ENCODE results near the gene CCDC116.
"Not testable (repeated sequence)": the region's sequence is repeated elsewhere in the genome, so short reads cannot be mapped to it uniquely, and the experiment has no call there.

CCDC116 gene

DNA sequence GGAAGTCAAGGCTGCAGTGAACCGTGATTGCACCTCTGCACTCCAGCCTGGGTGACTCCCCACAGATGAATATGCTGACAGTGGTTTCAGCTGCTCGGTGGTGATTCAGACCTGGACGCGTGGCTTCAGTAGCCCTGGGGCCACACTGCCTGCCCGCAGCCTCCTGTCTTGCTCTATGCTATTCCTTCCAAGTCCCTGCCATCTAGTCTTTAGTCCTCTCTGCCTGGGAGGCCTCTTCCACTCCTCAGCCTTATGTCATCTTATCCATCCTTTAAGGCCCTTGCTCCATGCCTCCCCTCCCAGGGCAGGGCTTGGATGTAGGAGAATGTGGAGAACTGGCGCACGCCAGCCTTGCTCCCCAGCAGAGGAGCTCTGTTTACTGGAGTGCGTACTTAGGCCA is 25.8 kb upstream of the CCDC116 start:
- Histone ChIP-seq H3K27ac (no peak overlapping the region), H3K4me1 (ENCODE audit: low read depth, poor library complexity, severe bottlenecking) (no peaks in the 10 kb centered on the region), H3K36me3 (ENCODE audit: insufficient read depth) (no peaks in the 10 kb centered on the region), H3K79me2 (ENCODE audit: insufficient read depth, low read depth) (peaks cover 78% of the 10 kb centered on the region), H2AFZ (ENCODE audit: low read depth) (no peak overlapping the region), H3K27me3 (ENCODE audit: insufficient read depth, low read depth) (no peaks in the 10 kb centered on the region), H4K20me1 (ENCODE audit: insufficient read depth) (no peaks in the 10 kb centered on the region), H3K9ac (no peak overlapping the region), H3K4me2 (no peak overlapping the region), H3K4me3 (IDR thresholded peaks at IDR 0.05; ENCODE audit: insufficient read depth, low read depth, low read length) (no peak overlapping the region)
- TF ChIP-seq, protein P1, sequence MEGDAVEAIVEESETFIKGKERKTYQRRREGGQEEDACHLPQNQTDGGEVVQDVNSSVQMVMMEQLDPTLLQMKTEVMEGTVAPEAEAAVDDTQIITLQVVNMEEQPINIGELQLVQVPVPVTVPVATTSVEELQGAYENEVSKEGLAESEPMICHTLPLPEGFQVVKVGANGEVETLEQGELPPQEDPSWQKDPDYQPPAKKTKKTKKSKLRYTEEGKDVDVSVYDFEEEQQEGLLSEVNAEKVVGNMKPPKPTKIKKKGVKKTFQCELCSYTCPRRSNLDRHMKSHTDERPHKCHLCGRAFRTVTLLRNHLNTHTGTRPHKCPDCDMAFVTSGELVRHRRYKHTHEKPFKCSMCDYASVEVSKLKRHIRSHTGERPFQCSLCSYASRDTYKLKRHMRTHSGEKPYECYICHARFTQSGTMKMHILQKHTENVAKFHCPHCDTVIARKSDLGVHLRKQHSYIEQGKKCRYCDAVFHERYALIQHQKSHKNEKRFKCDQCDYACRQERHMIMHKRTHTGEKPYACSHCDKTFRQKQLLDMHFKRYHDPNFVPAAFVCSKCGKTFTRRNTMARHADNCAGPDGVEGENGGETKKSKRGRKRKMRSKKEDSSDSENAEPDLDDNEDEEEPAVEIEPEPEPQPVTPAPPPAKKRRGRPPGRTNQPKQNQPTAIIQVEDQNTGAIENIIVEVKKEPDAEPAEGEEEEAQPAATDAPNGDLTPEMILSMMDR (conservative IDR thresholded peaks at IDR 0.05; ENCODE audit: low read depth, low read length), result no peak

DNA sequence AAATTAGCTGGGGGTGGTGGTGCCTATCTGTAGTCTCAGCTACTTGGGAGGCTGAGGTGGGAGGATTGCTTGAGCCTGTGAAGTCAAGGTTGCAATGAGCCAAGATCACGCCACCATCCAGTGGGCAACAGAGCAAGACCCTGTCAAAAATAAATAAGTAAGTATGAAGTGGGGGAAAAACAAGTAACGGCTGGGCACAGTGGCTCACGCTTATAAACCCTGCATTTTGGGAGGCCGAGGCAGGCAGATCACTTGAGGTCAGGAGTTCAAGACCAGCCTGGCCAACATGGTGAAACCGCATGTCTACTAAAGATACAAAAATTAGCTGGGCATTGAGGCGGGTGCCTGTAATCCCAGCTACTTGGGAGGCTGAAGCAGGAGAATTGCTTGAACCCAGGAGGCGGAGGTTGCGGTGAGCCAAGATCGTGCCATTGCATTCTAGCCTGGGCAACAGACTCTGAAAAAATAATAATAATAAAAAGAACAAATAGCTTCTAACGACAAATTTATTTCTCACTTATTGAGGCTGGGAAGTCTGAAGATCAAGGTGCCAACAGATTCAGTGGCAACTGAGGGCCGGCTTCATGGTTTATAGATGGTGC is 22.9 kb upstream of the CCDC116 start:
- peaks cover 61% of the 10 kb centered on the region for H3K79me2 ChIP-seq (ENCODE audit: insufficient read depth, low read depth)
- not testable (repeated sequence) for H3K4me2 ChIP-seq; H3K9ac ChIP-seq; H3K4me3 ChIP-seq (IDR thresholded peaks at IDR 0.05; ENCODE audit: insufficient read depth, low read depth, low read length); H3K27ac ChIP-seq; H4K20me1 ChIP-seq (ENCODE audit: insufficient read depth); H3K4me1 ChIP-seq (ENCODE audit: low read depth, poor library complexity, severe bottlenecking); H2AFZ ChIP-seq (ENCODE audit: low read depth); H3K27me3 ChIP-seq (ENCODE audit: insufficient read depth, low read depth); H3K36me3 ChIP-seq (ENCODE audit: insufficient read depth)

DNA sequence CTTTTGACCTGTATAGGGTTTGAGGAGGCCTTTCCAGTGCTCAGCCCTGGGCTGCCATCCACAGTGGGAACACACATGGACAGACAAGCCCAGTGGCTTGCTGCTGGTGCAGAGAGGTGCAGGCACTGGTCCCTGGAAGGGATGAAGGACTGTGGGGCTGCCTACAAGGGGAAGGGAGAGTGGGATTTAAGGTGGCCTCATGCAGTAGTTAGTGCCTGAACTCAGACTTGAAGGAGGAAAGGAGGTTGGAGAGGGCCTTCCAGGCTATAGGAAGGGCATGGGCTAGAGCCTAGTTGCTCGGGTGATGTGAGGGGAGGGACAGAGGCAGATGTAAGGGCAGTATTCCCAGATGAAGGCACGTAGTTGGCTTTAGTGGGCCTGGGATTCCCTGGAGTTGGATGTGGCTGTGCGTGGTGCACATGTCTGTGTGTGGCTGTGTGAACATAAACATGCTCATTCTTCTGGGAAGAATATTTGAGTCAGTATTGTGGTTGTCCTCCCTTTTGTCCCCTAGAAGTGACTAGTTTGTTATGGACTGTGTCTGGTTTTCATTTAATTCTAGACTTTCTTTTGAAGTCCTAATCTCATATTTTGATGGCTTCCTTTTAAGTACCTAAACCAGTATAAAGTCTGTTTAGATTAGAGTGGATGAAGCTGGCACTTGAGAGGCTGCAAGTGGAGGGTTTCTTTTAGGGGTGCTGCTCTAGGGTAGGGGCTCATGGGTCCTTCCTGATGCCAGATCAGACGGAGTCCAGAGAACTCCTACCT is 21.2 kb upstream of the CCDC116 start:
- TF ChIP-seq, protein P1 (conservative IDR thresholded peaks at IDR 0.05; ENCODE audit: low read depth, low read length), result no peak
- Histone ChIP-seq H2AFZ (ENCODE audit: low read depth) (no peak overlapping the region), H3K4me1 (ENCODE audit: low read depth, poor library complexity, severe bottlenecking) (no peaks in the 10 kb centered on the region), H3K27ac (no peak overlapping the region), H4K20me1 (ENCODE audit: insufficient read depth) (no peaks in the 10 kb centered on the region), H3K4me2 (no peak overlapping the region), H3K4me3 (IDR thresholded peaks at IDR 0.05; ENCODE audit: insufficient read depth, low read depth, low read length) (no peak overlapping the region), H3K27me3 (ENCODE audit: insufficient read depth, low read depth) (no peaks in the 10 kb centered on the region), H3K9ac (no peak overlapping the region), H3K79me2 (ENCODE audit: insufficient read depth, low read depth) (peaks cover 52% of the 10 kb centered on the region), H3K36me3 (ENCODE audit: insufficient read depth) (peaks cover 7% of the 10 kb centered on the region; the same call in 1 of the 2 replicates)

DNA sequence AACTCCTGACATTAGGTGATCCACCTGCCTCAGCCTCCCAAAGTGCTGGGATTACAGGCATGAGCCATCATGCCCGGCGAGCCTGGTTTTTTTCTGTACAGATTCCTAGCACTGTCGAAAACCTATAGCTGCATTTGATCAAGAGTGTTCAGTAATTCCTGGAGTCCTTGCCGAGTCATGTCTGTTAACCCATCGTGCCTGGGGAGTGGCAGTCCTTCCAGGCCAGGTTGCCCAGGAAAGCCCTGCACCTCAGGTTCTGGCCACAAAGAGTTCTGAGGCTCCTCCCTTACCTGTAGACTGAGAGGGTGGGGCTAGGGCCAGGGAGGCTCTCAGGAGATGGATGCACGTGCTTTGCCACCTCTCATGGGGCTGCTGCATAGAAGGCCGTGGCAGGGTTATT is 19.7 kb upstream of the CCDC116 start:
- TF ChIP-seq, protein P1 (conservative IDR thresholded peaks at IDR 0.05; ENCODE audit: low read depth, low read length), result no peak
- Histone ChIP-seq H3K4me1 (ENCODE audit: low read depth, poor library complexity, severe bottlenecking) (no peaks in the 10 kb centered on the region), H3K27ac (no peak overlapping the region), H3K36me3 (ENCODE audit: insufficient read depth) (peaks cover 7% of the 10 kb centered on the region; the same call in 1 of the 2 replicates), H3K79me2 (ENCODE audit: insufficient read depth, low read depth) (peaks cover 47% of the 10 kb centered on the region), H3K9ac (no peak overlapping the region), H3K4me2 (no peak overlapping the region), H3K4me3 (IDR thresholded peaks at IDR 0.05; ENCODE audit: insufficient read depth, low read depth, low read length) (no peak overlapping the region), H3K27me3 (ENCODE audit: insufficient read depth, low read depth) (no peaks in the 10 kb centered on the region), H4K20me1 (ENCODE audit: insufficient read depth) (no peaks in the 10 kb centered on the region), H2AFZ (ENCODE audit: low read depth) (no peak overlapping the region)
